GM19372 (cell line): Measurements from ENCODE around the gene HOXB5.

ENCODE experiments used
- ATAC-seq: cut with Tn5 transposase; IDR thresholded peaks from one replicate; pipeline ENCODE4 v1.9.1; 2021; ENCODE audit warnings: mild to moderate bottlenecking, low read depth, moderate library complexity; ENCODE audit not compliant: unreplicated experiment

The HOXB5 gene

DNA sequence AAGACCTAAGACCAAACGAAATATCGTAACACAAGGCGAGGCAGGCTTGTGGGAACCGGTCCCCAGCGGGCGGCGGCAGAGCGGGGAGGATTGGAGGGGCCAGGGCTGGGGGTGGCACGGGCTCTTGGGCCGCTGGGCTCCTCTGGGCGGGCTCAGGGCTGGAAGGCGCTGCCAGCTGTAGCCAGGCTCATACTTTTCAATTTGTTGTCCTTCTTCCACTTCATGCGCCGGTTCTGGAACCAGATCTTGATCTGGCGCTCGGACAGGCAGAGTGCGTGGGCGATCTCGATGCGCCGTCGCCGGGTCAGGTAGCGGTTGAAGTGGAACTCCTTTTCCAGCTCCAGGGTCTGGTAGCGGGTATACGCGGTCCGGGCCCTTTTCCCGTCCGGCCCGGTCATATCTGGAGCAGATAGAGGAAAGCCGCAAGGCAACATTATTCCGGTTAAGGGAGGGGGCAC, 1.5 kb downstream of the HOXB5 start:
- ATAC-seq, result no peak

DNA sequence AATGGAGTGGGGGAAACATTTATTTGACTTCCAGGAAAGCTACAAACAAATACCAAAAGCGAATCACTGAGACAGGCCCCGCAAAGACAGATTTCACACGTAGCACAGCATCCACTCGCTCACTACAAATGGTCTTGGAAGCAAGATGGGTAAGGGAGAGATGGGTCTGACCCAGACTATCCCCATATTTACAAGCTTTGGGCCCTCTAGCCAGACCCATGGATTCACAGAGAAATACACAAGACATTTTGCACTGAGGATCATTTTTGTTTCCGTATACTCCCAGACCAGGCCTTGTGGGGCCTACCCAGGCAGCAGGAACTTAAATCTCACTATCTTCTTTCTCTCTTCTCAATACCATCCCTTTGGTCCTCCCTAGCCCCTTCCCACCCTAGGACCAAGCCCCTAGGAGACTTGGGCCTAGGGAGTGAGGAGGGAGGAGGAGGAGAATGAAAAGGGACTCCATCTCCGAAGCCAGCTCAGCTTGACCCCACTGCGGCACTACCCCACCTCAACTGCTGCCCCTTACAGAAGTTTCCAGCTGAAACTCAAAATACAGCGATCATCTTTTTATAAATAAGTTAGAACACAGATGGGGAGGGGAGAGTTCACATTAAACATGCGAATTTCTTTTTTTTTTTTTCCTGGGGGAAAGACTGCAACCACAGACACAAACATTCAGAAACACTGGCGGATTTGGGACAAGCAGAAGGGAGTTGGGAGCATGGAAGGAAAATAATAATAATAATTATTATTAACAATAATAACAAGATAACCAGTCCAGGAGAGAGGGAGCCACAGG, 2.1 kb downstream of the HOXB5 start:
- ATAC-seq, result no peak

DNA sequence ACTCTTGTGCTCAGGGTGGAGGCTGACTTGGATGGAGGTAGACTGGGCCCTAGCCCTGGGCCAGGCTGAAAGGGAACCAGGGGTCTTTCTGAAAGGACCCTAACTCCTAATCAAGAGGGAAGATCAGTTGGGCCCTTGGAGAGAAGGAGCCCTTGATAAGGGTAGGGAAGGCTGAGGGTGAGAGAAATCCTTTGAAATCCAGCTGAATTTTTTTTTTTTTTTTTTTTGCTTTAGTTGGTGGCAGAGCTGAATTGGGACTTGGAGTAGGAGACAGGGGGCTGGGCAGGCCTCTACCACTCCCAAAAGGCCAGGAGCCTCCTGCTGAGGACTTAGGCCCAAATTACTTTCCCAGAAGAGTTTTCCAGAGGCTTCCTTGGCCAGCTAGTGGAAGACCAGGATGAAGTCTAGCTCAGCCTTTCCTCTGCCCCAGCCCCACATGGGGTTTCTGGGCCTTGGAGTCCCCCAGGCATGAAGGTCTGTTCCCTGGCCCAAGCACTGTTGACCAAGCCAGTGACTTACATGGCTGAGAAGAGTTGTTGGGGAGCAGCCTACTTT, 2.9 kb downstream of the HOXB5 start:
- no peak for ATAC-seq

DNA sequence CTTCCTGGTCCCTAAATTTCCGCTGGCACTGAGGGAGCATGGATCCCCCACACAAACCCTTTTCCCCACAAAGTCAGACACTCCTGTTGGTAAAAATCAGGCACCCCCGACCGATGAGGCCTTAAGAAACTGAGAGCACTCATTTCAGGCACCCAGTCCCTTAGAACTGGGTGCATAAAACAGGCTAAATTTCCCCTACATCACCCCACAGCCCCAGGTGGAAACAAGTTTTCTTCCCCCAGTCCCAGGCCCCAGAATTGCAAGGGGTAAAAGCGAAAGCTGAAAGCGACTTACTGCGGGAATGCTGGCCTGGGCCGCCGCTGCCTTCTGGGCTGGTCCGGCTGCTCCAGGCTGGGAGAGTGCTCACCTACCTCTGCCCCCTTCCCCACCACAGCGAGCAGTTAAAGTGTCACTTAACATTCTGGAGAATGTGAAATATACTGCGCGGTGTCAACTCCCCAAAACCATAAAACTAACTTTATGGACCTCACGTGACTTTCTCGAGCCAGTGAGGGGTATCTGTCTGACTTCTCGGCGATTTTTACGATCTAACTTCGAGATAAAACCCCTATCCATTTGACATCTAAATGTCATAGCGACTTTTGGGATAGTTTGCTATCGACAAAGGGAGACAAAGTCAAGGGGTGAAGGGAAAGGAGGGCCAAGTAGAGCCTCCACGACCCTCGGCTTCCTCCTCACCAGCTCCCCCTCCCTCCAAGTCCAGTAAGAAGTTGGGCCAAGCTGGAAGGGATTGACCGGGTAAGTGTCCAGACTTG, 3.6 kb downstream of the HOXB5 start, which contains the start of gene HOXB3:
TSS of gene HOXB3 (minus strand) at position 411 of the 776 bp plus-strand sequence. CDS start 37,767 bp downstream, outside the sequence.
- no peak for ATAC-seq

DNA sequence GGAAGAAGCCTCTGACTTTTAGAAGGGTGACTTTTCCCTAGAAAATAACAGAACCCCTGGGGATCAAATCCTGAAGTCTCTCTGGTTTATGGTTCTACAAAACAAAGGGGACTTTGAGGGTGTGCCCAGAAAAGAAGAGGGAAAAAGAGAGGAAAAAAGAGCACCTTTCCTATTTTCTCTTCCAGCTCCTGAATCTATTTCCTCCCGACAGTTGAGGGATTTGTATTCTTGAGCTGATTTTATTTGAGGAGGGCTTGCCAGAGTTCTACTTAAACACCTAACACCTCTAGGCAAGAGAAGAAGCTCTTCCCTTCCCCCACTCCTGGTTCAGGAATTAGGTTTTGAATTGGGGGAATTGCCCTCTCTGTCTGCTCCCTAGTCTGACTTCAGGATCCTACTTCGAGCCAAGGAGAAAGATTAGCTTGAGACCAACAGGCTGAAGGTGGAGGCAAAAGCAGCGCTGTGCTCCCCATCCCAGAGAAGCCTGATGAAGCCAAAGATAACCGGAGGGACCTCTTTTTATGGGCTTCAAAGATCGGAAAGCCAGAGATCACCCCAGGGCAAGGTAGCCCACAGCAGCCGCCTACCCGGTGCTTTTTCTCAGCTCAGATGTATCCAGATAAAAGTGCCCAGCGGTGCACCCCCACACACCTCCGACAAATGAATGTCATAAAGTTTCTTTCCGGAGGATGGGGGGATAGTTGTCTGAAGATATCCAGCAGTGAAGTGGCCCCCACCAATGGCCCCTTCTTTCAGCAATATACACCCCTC, 4.3 kb downstream of the HOXB5 start:
- no peak for ATAC-seq

DNA sequence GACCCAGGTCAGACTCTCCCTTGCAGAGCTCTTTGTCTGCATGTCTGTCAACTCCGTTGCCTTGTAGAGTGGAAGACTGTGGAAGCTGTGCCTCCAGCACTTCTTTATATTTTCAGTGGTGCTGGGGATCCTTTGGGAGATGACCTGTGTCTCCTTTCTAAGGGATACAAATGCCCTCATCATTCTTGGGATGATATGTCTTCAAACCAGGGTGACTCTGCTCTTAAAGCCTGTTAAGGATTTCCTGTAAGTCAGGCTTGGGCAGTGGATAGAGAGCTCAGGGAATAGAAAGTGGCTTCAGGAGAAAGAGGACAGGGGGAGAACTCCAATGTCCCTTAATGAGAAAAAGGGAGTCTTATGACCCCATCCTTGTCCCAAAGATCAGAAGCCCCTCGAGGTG, 5.1 kb downstream of the HOXB5 start:
- no peak for ATAC-seq

DNA sequence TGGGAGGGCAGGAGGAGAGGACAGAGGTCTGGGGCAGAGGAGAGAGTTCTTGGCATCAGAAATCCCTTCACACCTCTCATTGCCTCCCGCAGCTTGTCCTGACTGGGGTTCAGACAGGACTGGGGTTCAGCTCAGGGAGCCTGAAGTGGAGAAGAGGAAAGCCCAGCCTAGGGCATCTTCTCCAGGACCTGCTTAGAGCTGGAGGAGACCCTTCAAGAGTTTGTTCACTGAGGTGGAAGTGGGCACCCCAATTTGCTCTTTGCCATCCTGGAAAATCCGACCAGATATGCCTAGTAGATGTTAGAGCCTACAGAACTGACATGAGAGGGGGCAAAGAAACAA, 5.5 kb downstream of the HOXB5 start:
- ATAC-seq, result no peak

DNA sequence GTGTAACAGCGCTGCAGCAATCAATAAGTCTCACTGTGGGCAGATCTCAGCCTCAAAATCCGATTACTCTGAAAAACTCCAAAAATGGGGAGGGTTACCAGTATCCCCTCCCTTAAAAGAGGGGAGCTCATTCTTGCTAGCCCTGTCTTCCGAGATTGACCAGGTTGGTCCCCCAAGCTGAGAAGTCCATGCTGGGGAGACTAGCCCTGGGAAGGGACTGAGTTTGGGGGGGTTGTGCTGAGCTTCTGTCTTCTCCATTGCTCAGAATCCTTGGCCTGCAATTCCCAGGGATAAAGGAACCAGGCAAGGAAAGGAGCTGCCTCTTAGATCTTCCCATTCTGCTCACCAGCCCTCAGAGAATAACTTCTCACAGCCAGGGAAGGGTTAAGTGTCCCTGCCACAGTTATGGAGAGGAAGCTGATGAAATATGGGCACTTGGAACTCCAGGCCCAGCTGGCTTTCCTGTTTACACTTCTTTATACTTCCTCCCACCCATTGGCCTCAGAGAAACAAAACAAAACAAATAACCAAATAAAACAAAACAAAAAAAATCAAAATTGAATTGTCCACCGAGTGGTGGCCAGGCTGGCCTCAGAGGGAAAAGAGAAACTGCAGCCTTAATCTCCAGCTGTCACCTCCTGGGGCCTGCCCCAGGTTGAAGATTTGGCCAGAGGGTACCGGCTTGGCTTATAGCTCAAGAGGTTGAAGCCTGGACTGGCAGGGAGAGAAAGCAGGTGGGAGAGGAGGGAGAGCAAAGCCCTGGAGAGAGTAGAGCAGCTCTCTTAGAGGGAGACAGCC, 6.1 kb downstream of the HOXB5 start:
- ATAC-seq, result no peak

DNA sequence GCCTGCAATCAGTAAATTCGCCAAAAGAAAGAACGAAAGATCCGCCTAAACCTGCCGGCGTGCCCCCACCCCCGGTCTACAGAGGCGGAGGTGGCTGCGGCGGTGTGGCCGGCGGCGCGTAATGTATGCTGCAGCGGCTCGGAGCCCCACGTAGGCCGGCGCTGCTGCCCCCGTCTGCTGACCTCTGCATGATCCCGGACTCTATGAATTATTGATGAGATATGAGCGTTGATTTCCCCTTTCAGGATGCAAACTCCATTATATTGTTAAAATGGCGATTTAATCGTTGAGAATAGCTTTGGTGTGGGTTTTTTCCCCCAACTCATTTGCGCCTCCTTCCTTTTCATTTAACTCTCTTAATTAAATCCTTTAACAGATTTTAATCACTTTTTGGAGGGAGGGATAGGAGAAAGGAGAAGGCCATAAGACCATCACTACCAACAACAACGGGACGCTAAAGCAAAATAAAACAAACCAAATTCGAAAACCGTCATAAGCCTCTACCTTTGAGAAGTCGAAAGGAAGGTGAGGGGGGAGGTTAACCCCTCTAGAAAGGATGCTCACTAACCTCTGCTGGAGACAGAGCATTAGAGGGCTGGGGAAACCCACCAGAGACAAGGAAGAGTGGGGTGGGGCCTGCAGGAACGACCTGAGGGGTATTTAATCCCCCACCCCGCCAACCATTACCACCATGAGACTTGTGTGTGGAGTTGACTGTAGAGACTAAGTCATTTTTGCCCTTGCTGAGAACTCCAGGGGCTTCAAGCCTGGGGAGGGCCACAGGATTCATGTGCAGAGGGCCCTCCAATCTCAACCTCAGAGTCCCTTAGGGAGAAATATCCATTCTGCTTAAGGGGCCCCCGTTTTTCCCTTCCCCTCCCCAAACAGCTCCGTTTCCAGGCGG, 7.0 kb downstream of the HOXB5 start:
- ATAC-seq, result no peak

DNA sequence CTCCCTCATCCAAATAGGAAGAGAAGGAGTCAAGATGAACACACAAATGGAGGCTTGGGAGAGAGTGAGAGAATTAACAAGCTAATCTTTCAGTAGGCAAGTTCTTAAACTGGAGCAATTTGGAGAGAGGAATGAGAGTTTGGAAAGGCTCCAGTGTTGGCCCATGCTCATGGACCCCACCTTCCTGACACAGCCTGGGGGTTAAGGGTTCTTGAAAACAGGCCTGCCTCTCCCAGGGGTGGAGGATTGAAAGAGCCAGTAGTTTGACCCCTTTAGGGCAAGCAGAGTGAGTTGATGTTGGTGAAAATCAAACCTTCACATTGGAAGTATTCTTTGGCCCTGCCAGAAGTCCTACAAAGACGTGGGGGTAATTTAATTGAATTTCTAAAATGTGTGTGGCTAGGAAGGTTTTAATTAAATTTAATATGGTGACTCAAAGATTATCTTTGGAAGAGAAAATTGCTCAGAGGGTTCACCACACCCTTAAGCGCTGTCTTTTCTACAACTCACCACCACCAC, 9.3 kb downstream of the HOXB5 start:
- ATAC-seq, result no peak

DNA sequence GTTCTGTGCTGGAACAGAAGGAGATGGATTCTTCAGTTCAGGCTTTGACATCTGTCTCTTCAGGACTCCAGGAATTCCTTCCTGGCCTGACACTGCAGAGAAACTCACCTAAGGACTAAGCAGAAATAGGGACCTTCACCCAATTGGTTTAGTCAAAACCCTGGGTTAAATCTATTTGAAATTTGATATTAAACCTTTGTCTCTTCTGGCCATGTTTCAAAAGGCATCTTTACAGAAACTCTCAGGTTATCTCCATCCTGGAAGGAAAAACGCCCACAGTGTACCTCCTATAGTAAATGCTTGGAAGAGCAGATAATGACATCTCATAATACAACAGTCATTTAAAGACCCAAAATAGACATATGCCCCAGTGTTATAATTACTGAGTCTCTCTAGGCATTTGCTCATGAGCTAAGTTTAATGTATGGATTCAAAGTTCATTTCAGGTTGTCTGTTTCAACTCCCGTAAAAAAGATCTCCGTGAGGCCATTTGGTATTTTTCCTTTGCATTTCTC, 9.8 kb downstream of the HOXB5 start:
- ATAC-seq, result no peak

DNA sequence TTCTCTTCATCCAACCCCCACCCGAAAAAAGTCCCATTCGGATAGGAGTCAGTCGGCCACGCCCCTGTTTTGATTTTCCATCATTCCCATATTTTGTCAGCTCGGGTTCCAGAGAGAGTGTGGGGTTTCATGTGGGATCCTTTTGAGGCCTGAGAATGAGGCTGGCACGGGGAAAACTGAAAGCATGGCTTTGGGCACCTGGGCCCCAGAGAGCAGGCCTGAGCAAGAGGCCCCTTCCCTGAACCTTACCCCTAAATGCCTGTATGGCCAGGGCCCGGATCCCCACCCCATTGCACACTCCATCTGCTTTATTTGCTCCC, 10.9 kb downstream of the HOXB5 start:
- no peak for ATAC-seq

DNA sequence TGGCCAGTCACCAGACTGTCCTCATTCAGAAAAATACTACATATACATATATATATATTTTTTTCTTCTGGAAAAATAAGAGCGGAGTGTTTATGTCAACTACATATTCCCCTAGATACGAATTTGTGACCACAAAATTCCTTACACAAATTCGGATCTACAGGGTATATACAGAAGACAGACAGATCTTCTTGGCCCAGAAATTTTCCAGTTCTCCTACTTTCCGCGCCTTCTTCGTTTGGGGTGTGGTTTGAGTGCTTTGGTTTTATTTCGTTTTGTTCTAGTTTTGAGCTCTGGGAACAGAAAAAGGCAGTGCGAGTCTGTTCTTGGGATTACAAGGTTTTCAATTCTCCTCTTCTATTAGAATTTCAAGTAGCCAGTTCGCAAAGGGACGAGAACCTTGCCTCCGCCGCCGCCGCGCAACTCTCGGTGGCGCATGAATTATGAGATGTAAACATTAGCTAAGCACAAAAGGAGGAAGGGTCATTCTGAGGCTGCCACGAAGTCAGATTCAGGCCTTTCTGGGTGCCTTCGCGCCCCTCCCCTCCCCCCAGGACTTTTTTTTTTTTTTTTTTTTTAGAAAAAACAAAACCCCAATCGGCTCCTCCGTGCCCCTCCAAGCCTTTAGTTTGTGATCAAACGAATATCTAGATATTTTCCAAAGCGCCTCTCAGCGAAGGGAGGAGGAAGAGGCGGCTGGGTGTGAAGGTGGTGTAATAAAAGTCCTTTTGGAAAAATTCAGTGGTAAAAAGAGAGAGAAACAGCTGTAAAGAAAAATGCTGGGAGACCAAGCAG, 13.6 kb downstream of the HOXB5 start:
- ATAC-seq, result no peak

DNA sequence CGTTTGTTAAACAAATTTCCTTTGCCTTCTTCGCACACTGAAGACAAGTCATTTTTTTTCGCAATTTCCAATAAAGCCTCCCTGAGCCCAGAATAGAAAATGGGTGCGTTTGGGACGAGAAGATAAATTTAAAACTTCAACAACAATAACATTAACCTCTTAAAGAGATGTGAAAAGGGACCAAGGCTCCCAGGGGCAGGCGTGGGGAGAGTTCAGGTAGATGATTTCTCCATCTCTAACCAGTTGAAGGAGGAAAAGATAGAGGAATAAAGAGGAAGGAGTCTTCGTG, 14.2 kb downstream of the HOXB5 start:
- ATAC-seq, result no peak

DNA sequence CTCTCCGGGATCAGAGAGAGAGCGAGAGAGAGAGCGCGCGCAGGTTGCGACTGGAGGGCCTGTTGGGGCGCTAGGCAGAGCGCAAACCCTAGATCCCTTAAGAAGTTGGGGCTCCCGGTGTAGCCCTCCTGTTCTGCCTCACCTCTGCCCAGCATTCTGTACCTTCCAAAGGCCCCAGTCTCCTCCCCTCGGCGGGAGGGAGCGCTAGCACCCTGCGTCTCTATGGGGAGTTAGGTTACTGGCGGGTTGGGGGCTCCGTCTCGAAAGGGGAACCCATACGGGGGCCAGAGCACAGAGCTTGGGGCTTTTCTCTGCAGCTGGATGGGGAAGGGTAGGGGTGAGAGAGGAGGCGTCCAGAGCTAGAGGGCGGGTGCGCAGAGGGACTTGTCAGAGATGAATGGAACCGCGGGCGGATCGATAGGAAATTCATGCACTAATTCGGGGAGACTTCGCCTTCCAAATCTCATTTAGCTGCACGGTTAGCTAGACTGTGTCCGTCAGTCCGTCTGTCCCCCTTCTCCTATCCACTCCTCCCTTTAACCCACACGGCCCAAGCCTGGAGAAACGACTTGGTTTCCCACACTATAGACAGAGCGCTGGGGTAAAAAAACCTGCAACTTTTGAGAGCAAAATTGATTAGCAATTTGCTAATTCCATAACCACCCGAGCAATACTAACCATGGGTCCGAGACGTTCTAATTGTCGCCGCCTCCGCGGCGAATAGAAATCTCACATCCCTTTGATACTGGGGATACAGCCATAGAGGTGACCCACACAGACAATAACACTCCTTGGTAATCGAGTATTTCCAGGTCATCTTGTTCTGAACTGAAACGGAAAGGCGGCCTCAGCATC, 14.7 kb downstream of the HOXB5 start:
- no peak for ATAC-seq

DNA sequence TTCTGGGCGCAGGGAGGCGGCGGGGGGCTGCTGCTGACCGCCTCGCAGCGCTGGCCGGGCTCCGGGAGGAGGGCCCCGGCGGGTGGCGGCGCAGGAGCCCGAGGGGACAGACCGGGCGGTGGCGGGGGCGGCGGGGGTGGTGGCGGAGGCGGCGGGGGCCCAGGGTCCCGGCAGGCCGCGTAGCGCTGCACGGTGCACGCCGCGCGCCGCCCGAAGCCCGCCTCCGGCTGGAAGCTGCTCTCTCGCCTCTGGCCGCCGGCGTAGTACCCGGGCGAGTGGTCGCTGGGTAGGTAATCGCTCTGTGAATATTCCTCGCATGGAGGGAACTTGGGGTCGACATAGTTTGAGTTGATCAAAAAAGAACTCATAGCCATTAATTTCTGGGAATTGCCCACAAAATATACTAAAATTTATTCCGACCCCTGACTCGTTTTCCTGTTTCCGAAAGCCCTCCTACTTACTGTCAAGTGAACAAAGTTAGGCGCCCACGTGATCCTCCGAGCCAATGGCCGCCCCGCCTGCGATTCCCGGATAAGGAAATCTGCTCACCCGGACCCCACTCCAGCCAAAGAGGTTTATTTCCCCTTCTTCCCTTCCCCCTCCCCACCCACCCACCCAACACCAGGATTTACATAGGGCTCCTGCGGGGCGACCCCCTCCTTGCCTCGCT, 15.5 kb downstream of the HOXB5 start, which contains the start of gene HOXB4:
TSS of gene HOXB4 (minus strand) at position 405 of the 670 bp plus-strand sequence. CDS start at position 374, 31 bp downstream.
- ATAC-seq, result no peak
